Colonic mucosa (tissue), 4 donors: ENCODE measurements around the gene ABCB8. TPM values are rescaled to one million over a fixed set of nuclear protein-coding genes. Genes with fewer than 3 reads are reported as not detected.

Experiments
- DNase-seq: peaks from one replicate; pipeline ENCODE4 v3.0.0-alpha.2; 2020
- H3K27ac ChIP-seq: fragments of 200-600 bp; one replicate; pipeline ENCODE4 v1.8.0; 2021
- H3K27me3 ChIP-seq: fragments of 200-600 bp; one replicate; pipeline ENCODE4 v1.8.0; 2021
- H3K36me3 ChIP-seq: fragments of 200-600 bp; one replicate; pipeline ENCODE4 v1.8.0; 2021
- H3K4me1 ChIP-seq: fragments of 200-600 bp; one replicate; pipeline ENCODE4 v1.8.0; 2021; ENCODE audit warnings: mild to moderate bottlenecking
- H3K4me3 ChIP-seq: fragments of 200-600 bp; one replicate; pipeline ENCODE4 v1.8.0; 2021
- H3K9ac ChIP-seq, 2 donors: one replicate each; pipeline ENCODE4 v1.7.0; 2013; ENCODE audit warnings: control low read depth in 2 of 2, low read depth in 2 of 2, low read length in 2 of 2
- H3K9me3 ChIP-seq: fragments of 200-600 bp; one replicate; pipeline ENCODE4 v1.8.0; 2021
- CTCF ChIP-seq: fragments of 200-600 bp; IDR thresholded peaks from one replicate; pipeline ENCODE4 v1.8.0; 2022; ENCODE audit warnings: antibody characterized with exemption, mild to moderate bottlenecking
- intact Hi-C: fragments of 100-400 bp; cut with DNase I; formaldehyde crosslinking; loops from one replicate; pipeline ENCODE4 v1.14.1; 2022
- total RNA-seq, 2 donors: library from RNA; stranded (reverse); fragmentation: NEBNext Ultra II Directional in 1 of 2; extraction: Animal tissue kit (Norgen Biotek cat#: 25700) in 1 of 2; gene quantifications; one replicate each; pipeline ENCODE4 v1.2.1, GENCODE V29; 2021
- donor health status: healthy.
- donor health status: DM: no; HTN: no; CAD: no.
- donor health status: DM: no; HTN: no; CAD: no.

Gene ABCB8
- total RNA-seq, 2 donors from 2014 or later = 26.7 to 59.5 TPM

GRCh38 chr7:151048911-151049463 is 20.7 kb downstream of the ABCB8 start:
- Histone ChIP-seq H3K27ac (no peak overlapping the region), H3K4me1 (peaks cover 7% of the 10 kb centered on the region), H3K9me3 (no peaks in the 10 kb centered on the region), H3K9ac (no peak overlapping the region), H3K36me3 (no peaks in the 10 kb centered on the region), H3K4me3 (no peak overlapping the region), H3K27me3 (no peaks in the 10 kb centered on the region)
- no peak for TF ChIP-seq CTCF
- intact Hi-C loops = no loop called here
- DNase-seq = no peak

GRCh38 chr7:151051108-151051507 is 22.9 kb downstream of the ABCB8 start:
- Histone ChIP-seq H3K27ac (no peak overlapping the region), H3K4me1 (peaks cover 7% of the 10 kb centered on the region), H3K9me3 (no peaks in the 10 kb centered on the region), H3K36me3 (no peaks in the 10 kb centered on the region), H3K4me3 (no peak overlapping the region), H3K27me3 (no peaks in the 10 kb centered on the region), H3K9ac (no peak overlapping the region)
- TF ChIP-seq CTCF = no peak
- peak; percentile 45 for DNase-seq
- intact Hi-C loops = no loop called here

GRCh38 chr7:151053096-151053495 is 24.8 kb downstream of the ABCB8 start:
- H3K9ac ChIP-seq = no peak overlapping the region
- H3K4me3 ChIP-seq = no peak overlapping the region
- DNase-seq = no peak
- H3K36me3 ChIP-seq = no peaks in the 10 kb centered on the region
- no peak for TF ChIP-seq CTCF
- intact Hi-C loops = no loop called here
- peaks cover 14% of the 10 kb centered on the region for H3K4me1 ChIP-seq
- no peak overlapping the region for H3K27ac ChIP-seq
- no peaks in the 10 kb centered on the region for H3K27me3 ChIP-seq
- H3K9me3 ChIP-seq = no peaks in the 10 kb centered on the region

GRCh38 chr7:151053751-151054150 is 25.5 kb downstream of the ABCB8 start:
- Histone ChIP-seq H3K27me3 (no peaks in the 10 kb centered on the region), H3K4me3 (no peak overlapping the region), H3K4me1 (peaks cover 14% of the 10 kb centered on the region), H3K9me3 (no peaks in the 10 kb centered on the region), H3K36me3 (no peaks in the 10 kb centered on the region), H3K27ac (no peak overlapping the region), H3K9ac (no peak overlapping the region)
- intact Hi-C loops = no loop called here
- TF ChIP-seq CTCF = no peak
- no peak for DNase-seq

- Histone ChIP-seq H3K4me1 (peaks cover 20% of the 10 kb centered on the region), H3K36me3 (no peaks in the 10 kb centered on the region), H3K9me3 (no peaks in the 10 kb centered on the region), H3K27ac (no peak overlapping the region), H3K4me3 (no peak overlapping the region), H3K27me3 (no peaks in the 10 kb centered on the region), H3K9ac (no peak overlapping the region)
- DNase-seq = no peak
- intact Hi-C loops = no loop called here
- TF ChIP-seq CTCF = no peak
Measured at GRCh38 chr7:151056283-151056665, 28.0 kb downstream of the ABCB8 start.
